Coronary artery (tissue), 2 donors: Measurements from ENCODE around the gene SCIN.

Source experiments
- DNase-seq: peaks from one replicate; pipeline ENCODE4 v3.0.0-alpha.2; 2017; ENCODE audit warnings: low spot score
- H3K27ac ChIP-seq, 2 donors: fragments of 200-600 bp; sonication (generic); one replicate each; pipeline ENCODE4 v1.5.1; 2016 to 2019
- H3K4me3 ChIP-seq: fragments of 200-600 bp; sonication (generic); 2 replicates; pipeline ENCODE4 v1.5.1; 2016; ENCODE audit warnings: mild to moderate bottlenecking, moderate library complexity
- CTCF ChIP-seq: fragments of 200-600 bp; sonication (generic); IDR thresholded peaks from one replicate; pipeline ENCODE4 v1.5.1; 2019; ENCODE audit warnings: antibody characterized with exemption

Gene SCIN

DNA sequence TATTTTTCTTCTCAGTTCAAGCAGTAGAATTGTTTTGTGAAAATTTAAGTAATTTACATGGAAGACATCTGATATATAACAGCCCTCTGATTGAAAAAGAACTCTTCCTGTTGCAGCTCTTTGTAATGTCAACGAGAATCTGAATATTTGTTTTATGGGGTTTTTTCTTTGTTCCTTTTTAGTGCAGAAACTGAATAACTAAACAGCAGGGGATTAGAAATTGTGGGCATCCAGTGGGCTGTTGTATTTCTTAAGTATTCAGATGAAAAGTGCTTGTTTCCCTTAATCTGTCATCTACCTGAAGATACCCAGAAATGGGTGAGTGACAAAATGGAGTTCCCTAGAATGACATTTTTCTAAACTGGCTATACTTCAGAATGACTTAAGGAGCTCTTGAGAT is 124.3 kb downstream of the SCIN start:
- no peak for TF ChIP-seq CTCF

GRCh38 chr7:12695965-12696364 is 125.4 kb downstream of the SCIN start:
- no peak for DNase-seq
- no peak overlapping the region for H3K27ac ChIP-seq
- TF ChIP-seq CTCF: no peak
- no peak overlapping the region for H3K4me3 ChIP-seq

More for the DNA sequence above, 124.3 kb downstream of the SCIN start:
- no peak overlapping the region for H3K27ac ChIP-seq
- no peak overlapping the region for H3K4me3 ChIP-seq
- no peak for DNase-seq

DNA sequence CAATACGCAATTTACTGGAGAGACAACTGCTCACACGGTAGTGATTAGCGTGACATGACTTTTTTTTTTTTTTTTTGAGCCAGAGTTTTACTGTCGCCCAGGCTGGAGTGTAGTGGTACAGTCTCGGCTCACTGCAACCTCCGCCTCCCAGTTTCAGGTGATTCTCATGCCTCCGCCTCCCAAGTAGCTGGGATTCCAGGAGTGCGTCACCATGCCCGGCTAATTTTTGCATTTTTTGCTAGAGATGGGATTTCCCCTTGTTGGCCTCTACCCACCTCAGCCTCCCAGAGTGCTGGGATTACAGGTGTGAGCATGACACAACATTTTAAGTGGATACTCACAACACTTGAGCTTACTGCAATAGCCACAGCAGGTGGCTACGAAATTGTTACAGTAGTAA is 128.8 kb downstream of the SCIN start:
- no peak for TF ChIP-seq CTCF
- no peak for DNase-seq
- Histone ChIP-seq H3K4me3 (no peak overlapping the region), H3K27ac (no peak overlapping the region)

DNA sequence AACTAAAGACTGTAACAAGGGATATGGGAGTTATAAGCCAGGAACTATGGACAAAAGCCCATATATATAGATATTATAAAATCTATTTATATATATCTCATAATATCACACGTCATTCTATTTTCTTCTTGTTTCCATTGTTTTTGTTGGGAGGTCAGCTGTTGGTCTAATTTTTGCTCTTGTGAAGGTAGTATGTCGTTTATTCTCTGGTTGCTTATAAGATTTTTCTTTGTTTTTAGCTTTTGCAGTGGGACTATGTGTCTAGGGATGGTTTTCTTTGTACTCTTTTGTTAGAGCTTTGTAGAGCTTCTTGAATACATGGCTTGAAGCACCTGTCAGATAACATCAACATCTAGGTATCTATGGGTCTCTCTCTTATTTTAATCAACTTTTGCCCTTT is 130.9 kb downstream of the SCIN start:
- no peak overlapping the region for H3K27ac ChIP-seq
- H3K4me3 ChIP-seq: no peak overlapping the region
- DNase-seq: no peak
- TF ChIP-seq CTCF: no peak

- no peak for DNase-seq
- H3K4me3 ChIP-seq: no peak overlapping the region
- no peak overlapping the region for H3K27ac ChIP-seq
- TF ChIP-seq CTCF: no peak
These were observed 133.4 kb downstream of the SCIN start for GRCh38 chr7:12703881-12704280.

- no peak for DNase-seq
- TF ChIP-seq CTCF: no peak
- H3K4me3 ChIP-seq: no peak overlapping the region
- no peak overlapping the region for H3K27ac ChIP-seq
These were observed 135.4 kb downstream of the SCIN start for GRCh38 chr7:12705878-12706277.

GRCh38 chr7:12706900-12707536 is 136.5 kb downstream of the SCIN start:
- Histone ChIP-seq H3K4me3 (no peak overlapping the region), H3K27ac (no peak overlapping the region)
- no peak for TF ChIP-seq CTCF
- no peak for DNase-seq
